GM15510 (cell line): Measurements from ENCODE around the gene MTA3.

ENCODE experiments used
- POLR2A ChIP-seq: IDR thresholded peaks from 3 replicates; pipeline ENCODE4 v1.6.1; 2011; ENCODE audit warnings: borderline replicate concordance; ENCODE audit not compliant: insufficient read length; ENCODE audit errors: extremely low read depth

The MTA3 gene

DNA sequence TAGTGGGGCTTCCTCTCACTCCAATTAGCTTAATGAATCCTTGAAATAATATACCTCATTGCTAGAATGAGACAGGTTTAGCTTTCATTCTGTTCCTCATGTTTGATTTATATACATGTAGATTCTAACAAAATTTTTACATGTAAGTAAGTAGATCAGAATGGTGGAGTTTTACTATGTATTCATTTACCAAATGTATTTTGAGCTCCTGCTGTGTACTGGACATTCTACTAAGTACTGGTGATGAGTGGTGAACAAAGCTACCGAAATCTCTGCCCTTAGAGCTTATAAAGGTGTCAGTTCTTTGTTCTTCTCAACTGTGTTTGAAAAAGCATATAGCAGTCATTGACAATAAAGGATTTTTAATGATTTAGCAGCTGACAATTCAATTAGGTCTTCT, 19.7 kb downstream of the MTA3 start:
- no peak for TF ChIP-seq POLR2A

DNA sequence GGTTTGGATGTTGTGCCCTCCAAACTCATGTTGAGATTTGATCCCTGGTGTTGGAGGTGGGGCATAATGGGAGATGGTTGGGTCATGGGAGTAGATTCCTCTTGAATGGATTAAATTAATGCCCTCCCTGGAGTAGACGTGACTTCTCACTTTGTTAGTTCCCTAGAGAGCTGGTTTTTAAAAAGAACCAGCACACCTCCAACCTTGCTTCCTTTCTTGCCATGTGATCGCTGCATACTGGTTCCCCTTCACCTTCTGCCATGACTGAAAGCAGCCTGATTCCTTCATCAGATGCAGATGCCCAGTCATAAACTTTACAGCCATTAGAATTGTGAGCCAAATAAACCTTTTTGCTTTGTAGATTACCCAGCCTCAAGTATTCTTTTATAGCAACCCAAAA, 21.7 kb downstream of the MTA3 start:
- TF ChIP-seq POLR2A = no peak

DNA sequence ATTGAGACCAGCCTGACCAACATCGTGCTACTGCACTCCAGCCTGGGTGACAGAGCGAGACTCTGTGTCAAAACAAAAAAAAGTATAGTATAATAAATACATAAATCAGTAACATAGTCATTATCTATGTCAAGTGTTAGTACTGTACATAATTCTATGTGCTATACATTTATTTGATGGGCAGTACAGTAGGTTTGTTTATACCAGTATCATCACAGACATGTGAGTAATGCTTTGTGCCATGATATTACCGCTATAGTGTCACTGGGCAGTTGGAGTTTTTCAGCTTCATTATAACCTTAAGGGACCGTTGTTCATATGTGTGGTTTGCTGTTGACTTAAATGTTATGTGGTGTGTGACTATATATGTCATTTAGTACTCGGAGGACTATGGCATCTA, 24.9 kb downstream of the MTA3 start:
- no peak for TF ChIP-seq POLR2A

DNA sequence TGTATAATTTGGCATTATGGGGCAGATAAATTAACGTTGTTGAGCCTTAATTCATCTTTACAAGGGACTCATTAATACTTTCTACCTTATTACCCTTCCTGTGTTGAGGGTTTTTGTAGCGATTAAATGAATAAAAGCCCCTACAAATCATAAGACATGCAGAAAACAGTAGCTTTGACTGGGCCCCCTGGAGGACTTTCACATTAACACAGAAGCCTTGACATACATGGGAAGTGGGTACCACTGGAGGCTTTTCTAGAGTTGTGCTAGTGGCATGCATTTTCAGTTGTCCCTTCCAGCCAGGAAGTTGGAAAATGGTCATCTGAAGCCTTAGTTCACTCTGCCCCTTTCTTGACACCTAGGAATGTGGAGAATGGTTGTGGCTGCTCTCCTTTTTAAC, 30.2 kb downstream of the MTA3 start:
- no peak for TF ChIP-seq POLR2A

DNA sequence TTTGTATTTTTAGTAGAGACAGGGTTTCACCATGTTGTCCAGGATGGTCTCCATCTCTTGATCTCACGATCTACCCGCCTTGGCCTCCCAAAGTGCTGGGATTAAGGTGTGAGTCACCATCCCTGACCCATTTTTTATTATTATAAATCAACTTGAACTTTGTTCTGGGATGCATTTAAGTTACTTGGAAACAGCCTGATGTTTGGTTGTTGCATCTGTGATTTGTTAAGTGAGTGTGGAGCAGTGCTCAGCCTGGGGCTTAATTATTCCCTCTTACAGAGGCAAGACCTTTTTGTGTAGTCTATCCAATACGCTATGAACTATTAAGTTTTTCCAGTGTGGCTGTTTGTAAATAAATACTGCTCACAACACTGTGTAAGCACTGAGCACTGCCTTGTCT, 32.6 kb downstream of the MTA3 start:
- TF ChIP-seq POLR2A = no peak

DNA sequence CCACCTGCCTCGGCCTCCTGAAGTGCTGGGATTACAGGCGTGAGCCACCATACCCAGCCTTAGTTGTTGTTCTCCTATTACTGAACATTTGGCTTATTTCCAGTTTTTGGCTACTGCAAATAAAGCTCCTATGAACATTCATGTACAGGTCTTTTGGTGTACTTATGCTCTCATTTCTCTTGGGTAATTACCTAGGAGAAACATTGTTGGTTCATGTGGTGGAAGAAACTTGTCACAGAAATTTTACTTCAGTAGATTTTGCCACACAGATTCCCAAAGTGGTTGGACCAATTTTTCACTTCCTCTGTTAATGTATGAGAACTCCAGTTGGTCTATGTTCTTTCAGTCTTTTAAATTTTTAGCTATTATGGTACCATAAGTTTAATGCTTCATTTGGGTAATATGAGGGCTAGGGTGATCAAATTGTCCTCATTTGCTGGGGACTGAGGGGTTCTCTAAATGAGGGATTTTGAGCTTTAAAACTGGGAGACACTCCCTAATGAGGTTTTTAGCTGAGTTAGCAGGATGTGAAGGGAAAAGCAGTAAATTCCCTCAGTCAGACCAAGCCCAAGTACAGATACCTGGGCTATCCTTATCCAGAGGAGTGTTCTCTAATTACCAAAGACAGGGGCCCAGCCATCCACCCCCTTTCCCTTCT, 33.9 kb downstream of the MTA3 start:
- no peak for TF ChIP-seq POLR2A

DNA sequence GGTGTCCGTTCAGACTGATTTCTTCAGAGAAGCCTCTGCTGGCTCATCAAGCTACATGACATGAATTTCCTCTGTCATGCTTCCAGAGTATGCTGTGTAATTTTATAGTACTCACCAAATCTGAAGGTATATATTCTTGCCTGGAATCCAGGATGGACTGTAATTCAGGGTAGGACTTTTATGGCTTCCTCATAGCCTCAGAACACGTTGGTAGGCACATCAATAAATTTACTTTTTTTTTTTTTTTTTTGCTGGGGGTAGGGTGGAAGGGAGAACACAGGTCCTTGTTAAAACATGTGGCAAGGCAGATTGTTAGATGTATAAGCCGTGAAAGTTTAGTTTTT, 34.4 kb downstream of the MTA3 start:
- TF ChIP-seq POLR2A = no peak

DNA sequence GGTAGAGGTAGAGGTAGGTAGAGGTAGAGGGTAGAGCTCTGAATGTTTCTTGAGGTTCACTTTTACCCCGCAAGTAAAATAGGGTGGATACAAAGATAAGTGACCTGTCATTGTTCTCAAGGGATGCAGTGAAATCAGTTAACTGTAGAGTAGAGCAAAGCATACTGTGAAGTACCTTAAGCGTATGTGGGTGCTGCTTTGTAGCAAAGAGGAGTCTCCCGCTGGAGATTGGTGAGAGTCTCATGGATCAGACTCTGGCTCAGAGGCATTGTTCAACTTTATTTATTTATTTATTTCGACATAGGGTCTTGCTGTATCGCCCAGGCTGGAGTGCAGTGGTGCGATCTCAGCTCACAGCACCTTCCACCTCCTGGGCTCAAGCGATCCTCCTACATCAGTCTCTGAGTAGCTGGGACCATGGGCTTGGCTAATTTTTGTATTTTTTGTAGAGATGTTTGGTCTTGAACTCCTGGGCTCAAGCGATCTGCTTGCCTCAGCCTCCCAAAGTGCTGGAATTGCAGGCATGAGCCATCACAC, 38.7 kb downstream of the MTA3 start:
- TF ChIP-seq POLR2A = no peak

DNA sequence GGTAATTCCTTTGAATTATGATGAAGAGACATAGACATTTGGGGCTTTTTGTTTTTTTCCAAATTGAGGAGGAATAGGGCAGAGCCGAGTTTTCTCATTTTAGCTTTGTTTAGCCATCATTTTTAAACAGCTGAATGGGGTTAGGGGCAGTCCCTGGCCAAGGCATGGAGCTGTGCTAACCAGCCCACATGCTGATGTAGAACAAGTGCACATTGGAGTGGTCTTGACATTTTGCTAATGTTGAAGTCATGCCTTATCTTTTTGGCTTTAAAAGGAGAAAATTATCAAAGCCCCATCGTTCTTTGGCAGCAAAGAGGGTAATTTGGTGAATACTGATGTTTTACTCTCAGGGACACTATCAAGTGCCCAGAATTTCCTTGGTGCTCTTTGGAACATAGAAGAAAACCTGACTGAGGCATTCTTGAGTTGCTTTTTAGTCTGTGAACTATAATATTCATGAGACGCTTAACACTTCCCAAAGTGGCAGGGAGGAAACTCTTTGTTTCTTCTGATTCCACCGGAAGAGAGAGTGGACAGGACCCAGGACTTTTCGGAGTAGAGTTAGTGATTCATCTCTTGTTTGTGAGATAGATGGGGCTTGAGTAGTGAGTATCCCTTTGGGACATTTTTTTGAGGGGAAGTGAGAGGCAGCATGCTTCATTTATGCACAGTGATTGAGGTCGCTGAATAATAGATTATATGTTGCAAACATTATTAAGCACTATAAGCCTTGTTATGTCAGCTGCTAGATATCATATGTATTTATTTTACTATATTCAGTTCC, 45.0 kb downstream of the MTA3 start:
- no peak for TF ChIP-seq POLR2A

DNA sequence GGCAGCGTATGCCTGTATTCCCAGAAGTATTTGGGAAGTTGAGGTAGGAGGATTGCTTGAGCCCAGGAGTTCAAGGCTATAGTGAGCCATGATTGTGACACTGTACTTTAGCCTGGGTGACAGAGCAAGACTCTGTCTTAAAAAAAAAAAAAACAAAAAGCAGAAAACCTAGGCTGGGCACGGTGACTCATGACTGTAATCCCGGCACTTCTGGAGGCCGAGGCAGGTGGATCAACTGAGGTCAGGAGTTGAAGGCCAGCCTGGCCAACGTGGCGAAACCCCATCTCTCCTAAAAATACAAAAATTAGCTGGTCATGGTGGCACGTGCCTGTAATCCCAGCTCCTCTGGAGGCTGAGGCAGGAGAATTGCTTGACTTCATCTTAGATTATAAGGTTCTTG, 46.4 kb downstream of the MTA3 start:
- no peak for TF ChIP-seq POLR2A

DNA sequence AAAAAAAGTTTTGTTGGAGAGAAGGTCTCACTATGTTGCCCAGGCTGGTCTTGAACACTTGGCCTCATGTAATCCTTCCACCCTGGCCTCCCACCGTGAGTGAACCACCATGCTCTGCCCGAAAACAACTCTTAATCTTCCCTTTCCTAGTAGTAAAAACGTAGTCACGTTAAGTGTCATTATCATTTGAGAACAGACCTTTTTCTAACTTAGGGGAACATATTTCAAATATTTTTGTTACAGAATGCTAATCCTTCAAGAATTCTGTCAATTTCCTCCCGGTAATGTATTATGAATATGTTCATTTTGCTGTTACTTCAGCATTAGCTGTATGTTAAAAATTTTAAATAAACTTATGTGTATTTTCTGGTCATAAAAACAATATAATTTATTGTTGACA, 49.7 kb downstream of the MTA3 start:
- no peak for TF ChIP-seq POLR2A

DNA sequence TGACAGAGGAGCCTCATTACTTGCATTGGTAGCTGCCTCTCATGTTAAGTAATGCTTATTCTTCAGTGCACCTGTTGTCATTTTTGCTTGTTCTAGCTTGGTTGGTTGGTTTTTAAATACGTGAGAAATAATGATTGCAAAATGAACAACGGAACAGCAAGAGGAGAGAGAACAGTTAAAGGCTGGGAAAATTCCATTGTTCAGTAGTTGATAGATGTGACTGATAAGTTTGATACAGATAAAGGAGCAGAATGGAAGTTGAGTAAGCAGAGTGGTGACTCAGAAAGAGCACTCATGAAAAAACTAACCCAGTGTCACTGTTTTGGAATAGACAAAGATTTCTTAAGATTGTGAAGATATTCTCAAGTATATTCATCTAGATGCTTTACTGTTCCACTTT, 50.5 kb downstream of the MTA3 start:
- no peak for TF ChIP-seq POLR2A

DNA sequence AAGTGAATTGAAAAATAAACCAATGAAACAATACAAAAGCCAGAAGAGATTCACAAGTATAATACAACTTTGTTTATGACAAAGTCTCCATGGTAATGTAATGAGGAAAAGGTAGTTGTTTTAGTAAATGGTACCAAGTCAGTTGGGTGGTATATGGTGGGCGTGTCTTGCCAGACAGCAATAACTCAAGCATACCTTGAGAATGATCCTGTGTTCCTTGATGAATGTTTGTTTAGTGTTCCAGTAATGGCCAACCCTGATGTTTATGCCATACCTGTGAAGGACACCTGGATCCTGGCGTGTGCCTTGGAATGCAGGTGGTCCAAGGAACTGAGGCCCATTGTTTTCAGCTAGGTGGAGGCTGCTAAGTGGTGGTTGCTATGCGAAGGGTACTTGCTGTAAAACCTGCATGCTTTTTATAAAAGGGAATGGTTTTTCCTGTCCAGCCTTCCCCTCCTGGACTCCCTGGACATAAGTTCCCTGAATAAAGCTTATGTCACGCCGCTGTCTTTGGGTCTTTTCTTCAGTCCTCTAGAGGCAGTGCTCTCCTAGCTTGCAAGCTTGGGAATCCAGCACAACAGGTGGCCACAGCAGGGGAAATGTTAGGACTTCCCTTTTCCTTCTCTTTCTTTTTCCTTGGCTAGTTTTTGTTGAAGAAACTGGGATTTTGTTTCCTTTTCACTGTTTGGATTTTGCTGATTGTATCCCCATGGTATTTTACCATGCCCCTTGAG, 54.7 kb downstream of the MTA3 start:
- TF ChIP-seq POLR2A = no peak

DNA sequence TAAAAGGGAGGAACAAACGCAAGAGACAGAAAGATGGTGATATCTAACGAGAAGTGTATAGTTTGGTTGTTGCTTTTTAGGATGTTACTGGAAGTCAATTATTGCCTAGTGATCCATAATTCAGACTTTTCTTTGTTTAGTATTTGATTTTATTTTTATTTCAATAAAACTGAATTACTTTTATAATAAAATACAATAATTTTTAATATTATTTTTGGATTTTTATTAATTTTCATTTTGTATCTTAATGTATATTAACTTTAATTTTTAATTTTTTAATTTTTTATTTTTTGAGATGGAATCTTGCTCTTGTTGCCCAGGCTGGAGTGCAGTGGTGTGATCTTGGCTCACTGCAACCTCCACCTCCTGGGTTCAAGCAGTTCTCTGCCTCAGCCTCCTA, 55.6 kb downstream of the MTA3 start:
- no peak for TF ChIP-seq POLR2A

DNA sequence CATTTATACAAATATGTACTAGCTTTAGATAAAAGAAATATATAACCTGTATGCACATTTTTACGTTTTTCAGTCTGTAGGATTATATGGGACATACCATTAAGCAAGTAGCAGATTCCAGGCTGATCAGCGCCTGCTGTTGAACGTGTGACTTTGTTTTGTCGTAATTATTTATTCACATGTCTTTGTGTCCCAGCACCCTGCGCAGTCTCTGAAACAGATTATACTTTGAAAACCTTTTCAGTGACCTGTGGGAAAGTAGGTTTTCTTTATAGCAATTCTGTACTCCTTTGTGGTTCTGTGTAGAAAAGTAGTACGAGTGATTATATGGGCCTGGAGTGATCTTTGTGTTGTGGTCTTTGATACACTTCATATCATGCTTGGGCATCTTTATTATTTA, 68.5 kb downstream of the MTA3 start:
- no peak for TF ChIP-seq POLR2A
